ENCODE measurements around the gene GLRX5. TPM values are rescaled to one million over a fixed set of nuclear protein-coding genes. Genes with fewer than 3 reads are reported as not detected.

The GLRX5 gene
- total RNA-seq, 1 experiment from 2014 or later, result 68.8 TPM

- Histone ChIP-seq H3K36me3 (ENCODE audit: insufficient read depth, low read length, poor library complexity, severe bottlenecking) (no peaks in the 10 kb centered on the region), H3K9me3 (ENCODE audit: low read depth, low read length, poor library complexity, severe bottlenecking) (no peaks in the 10 kb centered on the region), H3K27me3 (replicated peaks; ENCODE audit: insufficient read depth, low read depth, low read length, poor library complexity) (no peaks in the 10 kb centered on the region), H3K27ac (ENCODE audit: low read depth, low read length, poor library complexity, severe bottlenecking) (no peak overlapping the region), H3K4me3 (ENCODE audit: low read depth, low read length, poor library complexity, severe bottlenecking) (no peak overlapping the region), H3K4me1 (ENCODE audit: insufficient read depth, low read length, poor library complexity, severe bottlenecking) (peaks cover 36% of the 10 kb centered on the region)
- no TSS peak for BruUV-seq (replicated peaks)
- CTCF ChIA-PET, result no interaction called here
- intact Hi-C loops (cut with micrococcal nuclease; ENCODE audit: unreplicated experiment), result no loop called here
- TF ChIP-seq CTCF (conservative IDR thresholded peaks at IDR 0.05; ENCODE audit: low read depth, low read length), result no peak
- no peak for TF ChIP-seq EZH2 (IDR thresholded peaks at IDR 0.05; ENCODE audit: borderline replicate concordance, low read depth, low read length, poor library complexity, severe bottlenecking)
- DNase-seq (ENCODE audit: low spot score), result no peak
- POLR2A ChIA-PET (ENCODE audit: low non-redundant PET), result interaction anchor here (0.7 kb wide), 1 partner anchor 23 kb away, joined by 3 read pairs; no protein-coding TSS in a partner anchor
Measured at GRCh38 chr14:95513291-95513690, 21.6 kb upstream of the GLRX5 start.

DNA sequence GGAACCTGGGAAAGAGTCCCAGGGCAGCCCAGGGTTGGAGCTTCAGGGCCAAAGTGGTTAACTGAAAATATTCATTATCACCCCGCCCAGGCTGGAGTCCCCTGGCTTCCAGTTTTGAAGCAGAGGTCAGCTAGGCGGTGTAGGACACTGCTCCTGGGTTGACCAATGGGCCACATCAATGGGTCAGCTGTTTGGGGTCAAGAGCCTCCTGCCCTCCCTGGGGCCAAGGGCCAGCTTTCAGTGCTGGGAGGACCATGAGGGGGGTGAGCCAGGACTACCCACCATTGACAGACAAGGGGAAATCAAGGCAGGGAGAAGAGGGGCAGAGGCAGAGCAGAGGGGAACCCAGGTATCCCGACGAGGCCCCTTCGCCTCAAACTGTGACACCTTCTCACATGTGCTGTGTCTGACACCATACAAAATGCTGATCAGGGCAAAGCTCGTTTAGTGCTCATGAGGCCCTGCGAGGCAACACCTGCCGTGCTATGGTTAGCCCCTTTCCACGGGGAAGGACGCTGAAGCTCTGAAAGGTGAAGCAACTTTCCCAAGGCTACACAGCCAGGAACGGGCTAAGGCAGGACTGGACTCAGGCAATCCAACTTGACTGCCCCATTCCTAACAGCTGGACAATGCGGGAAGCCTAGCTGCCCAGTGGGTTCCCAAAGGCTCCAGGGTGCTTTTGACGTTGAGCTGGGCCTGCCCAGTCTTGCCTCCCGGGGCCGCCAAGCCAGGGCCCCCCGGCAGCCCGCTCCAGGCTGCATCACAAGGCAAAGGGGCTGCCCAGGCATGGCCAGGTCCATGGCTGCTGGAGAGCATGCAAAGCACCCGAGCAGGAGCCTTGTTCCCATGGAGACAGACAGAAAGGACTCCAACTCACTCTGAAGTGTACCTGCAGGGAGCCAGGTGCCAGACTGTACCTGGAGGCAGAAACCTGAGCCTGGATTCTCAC, 20.4 kb upstream of the GLRX5 start:
- no peak for DNase-seq (ENCODE audit: low spot score)
- ChIA-PET POLR2A (ENCODE audit: low non-redundant PET) (no interaction called here), CTCF (interaction anchor here (0.6 to 1.1 kb wide), 2 partner anchors 13 to 62 kb away, joined by 3 to 4 read pairs; no protein-coding TSS in a partner anchor)
- H3K36me3 ChIP-seq (ENCODE audit: insufficient read depth, low read length, poor library complexity, severe bottlenecking), result no peaks in the 10 kb centered on the region
- intact Hi-C loops (cut with micrococcal nuclease; ENCODE audit: unreplicated experiment), result no loop called here
- peak overlapping the region; percentile 17 for H3K27ac ChIP-seq (ENCODE audit: low read depth, low read length, poor library complexity, severe bottlenecking)
- no peaks in the 10 kb centered on the region for H3K9me3 ChIP-seq (ENCODE audit: low read depth, low read length, poor library complexity, severe bottlenecking)
- no TSS peak for BruUV-seq (replicated peaks)
- peaks cover 47% of the 10 kb centered on the region for H3K4me1 ChIP-seq (ENCODE audit: insufficient read depth, low read length, poor library complexity, severe bottlenecking)
- no peaks in the 10 kb centered on the region for H3K27me3 ChIP-seq (replicated peaks; ENCODE audit: insufficient read depth, low read depth, low read length, poor library complexity)
- H3K4me3 ChIP-seq (ENCODE audit: low read depth, low read length, poor library complexity, severe bottlenecking), result no peak overlapping the region
- no peak for TF ChIP-seq EZH2 (IDR thresholded peaks at IDR 0.05; ENCODE audit: borderline replicate concordance, low read depth, low read length, poor library complexity, severe bottlenecking)
- no peak for TF ChIP-seq CTCF (conservative IDR thresholded peaks at IDR 0.05; ENCODE audit: low read depth, low read length)

DNA sequence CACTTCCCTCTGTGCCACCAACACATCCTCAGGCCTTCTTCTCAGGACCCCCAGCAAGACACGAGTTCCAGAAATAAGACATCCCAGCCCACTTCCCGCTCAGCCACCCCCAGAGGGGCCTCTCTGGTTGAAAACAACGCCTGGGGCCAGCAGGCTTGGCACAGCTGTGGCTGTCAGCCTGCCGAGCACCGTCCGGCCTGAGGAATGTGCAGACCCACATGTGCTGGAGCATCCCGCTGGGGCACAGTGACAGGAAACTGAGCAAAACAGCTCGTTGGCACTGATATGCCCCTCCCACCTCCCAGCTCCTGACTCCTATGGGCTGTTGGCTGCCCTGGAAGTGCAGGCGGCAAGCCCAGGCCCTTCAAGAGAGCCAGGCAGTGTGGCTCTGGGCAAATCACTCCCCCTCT, 19.8 kb upstream of the GLRX5 start:
- no peaks in the 10 kb centered on the region for H3K36me3 ChIP-seq (ENCODE audit: insufficient read depth, low read length, poor library complexity, severe bottlenecking)
- ChIA-PET CTCF (interaction anchor here (0.6 to 1.1 kb wide), 2 partner anchors 12 to 63 kb away, joined by 3 to 4 read pairs; no protein-coding TSS in a partner anchor), POLR2A (ENCODE audit: low non-redundant PET) (no interaction called here)
- peak overlapping the region; percentile 55 for H3K4me3 ChIP-seq (ENCODE audit: low read depth, low read length, poor library complexity, severe bottlenecking)
- H3K27me3 ChIP-seq (replicated peaks; ENCODE audit: insufficient read depth, low read depth, low read length, poor library complexity), result no peaks in the 10 kb centered on the region
- H3K9me3 ChIP-seq (ENCODE audit: low read depth, low read length, poor library complexity, severe bottlenecking), result no peaks in the 10 kb centered on the region
- TF ChIP-seq CTCF (conservative IDR thresholded peaks at IDR 0.05; ENCODE audit: low read depth, low read length), result no peak
- no peak for TF ChIP-seq EZH2 (IDR thresholded peaks at IDR 0.05; ENCODE audit: borderline replicate concordance, low read depth, low read length, poor library complexity, severe bottlenecking)
- BruUV-seq (replicated peaks), result no TSS peak
- peak overlapping the region; percentile 68 for H3K27ac ChIP-seq (ENCODE audit: low read depth, low read length, poor library complexity, severe bottlenecking)
- peaks cover 54% of the 10 kb centered on the region for H3K4me1 ChIP-seq (ENCODE audit: insufficient read depth, low read length, poor library complexity, severe bottlenecking)
- intact Hi-C loops (cut with micrococcal nuclease; ENCODE audit: unreplicated experiment), result no loop called here
- peak; percentile 90 for DNase-seq (ENCODE audit: low spot score)
